HG03469 (cell line): Measurements from ENCODE around the gene PNLIPRP1.

Experiments
- ATAC-seq: cut with Tn5 transposase; IDR thresholded peaks from one replicate; pipeline ENCODE4 v1.9.1; 2021; ENCODE audit warnings: mild to moderate bottlenecking, moderate library complexity, moderate number of reproducible peaks; ENCODE audit not compliant: unreplicated experiment

PNLIPRP1 gene

DNA sequence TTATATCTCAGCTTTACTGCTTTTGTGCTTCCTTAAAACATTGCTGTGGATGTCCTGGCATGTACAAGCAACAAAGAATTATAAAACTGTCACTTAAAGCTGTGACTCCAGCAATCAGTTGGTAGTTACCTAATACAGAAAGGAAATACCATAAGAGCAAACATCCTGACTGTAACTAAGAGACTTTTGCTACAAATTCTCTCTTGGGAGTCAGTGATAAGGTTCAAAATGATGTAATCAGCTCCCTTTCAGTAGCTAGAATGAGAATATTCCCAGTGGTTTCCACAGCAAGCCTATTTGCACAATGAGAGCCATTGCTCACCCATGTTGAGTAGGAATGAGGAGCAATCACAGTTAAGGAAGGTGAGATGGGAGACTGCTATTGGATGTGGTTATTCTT is 7.6 kb downstream of the PNLIPRP1 start:
- no peak for ATAC-seq

DNA sequence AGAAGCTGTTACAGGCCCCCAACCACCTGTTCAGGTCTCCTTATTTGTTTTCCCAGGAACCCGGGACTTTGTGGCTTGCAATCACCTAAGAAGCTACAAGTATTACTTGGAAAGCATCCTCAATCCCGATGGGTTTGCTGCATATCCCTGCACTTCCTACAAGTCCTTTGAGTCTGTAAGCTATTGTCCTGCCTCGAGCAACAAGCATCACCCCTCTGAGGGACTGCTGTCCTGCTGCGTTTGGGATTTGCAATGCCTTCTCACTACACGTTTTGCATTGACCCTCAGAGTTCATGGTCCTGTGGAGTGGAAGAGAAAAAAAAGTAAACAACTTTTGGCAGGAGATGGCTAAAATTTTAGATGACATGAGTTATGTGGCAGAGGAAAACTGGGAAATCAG is 9.2 kb downstream of the PNLIPRP1 start:
- no peak for ATAC-seq

DNA sequence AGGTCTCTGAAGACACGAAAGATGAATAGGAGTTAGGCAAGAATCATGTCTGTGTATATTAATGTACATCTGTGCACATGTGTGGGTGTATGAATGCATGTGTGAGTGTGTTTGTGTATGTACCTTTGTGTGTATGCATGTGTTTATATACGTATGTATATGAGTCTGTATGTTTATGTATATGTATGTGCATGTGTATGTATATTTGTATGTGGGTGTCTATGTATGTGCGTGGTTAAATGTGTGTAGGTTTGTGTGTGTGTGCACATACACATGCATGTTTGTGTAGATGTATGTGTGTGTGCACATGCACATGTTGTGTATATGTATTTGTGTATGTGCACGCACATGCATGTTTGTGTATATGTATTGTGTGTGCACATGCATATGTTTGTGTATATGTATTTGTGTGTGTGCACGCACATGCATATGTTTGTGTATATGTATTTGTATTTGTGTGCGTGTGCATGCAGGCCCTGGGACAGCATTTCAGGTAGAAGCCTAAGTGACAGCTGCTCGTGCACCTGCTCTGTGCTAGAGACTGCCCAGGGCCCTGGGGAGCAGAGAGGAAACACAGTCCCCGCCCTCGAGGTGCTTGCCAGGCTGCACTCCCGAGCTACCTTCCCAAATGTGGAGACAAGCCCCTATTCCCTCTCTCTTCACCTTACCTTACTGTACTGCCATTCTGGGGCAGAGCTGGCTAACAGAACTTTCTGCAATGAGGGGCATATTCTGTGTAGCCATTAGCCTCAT is 12.1 kb downstream of the PNLIPRP1 start:
- ATAC-seq, result no peak

DNA sequence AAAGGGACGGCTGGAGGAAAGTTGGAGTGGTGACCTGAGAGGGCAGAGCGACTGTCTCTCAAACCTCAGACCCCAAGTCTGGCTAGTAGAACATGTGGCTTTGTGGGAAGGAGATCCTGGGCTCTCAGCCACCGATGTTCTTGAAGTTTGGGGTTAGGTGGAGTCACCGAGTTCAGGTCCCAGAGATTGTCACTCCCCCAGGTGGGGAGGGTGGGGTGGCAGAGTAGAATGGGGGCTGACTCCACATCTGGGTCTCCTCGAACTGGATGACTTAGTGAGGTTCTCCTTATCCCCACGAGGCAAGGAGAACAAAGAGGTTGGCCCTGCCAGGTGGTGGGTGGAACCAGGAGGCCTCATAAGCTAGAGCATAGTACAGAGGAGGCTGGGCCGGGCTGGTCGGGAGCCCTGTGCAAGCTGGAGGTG is 15.3 kb downstream of the PNLIPRP1 start:
- no peak for ATAC-seq

DNA sequence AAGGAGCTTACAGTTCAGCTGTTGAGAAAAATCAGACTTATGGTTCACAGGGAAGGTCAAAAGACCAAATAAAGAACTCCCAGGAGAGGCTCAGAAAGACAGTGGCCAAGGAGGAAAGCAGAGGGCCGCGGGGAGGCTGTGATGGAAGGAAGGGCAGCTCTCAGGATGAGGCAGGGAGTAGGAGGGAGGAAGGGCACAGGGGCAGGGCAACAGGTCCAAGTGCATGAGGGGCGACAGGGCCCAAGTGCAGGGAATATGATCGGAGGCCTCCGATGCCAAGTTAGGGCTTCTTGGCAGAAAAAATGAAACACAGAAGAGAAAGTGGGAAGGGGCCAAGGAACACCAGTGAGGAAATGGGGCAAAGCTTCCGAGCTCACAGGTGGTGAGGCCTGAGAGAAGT is 16.6 kb downstream of the PNLIPRP1 start:
- no peak for ATAC-seq

DNA sequence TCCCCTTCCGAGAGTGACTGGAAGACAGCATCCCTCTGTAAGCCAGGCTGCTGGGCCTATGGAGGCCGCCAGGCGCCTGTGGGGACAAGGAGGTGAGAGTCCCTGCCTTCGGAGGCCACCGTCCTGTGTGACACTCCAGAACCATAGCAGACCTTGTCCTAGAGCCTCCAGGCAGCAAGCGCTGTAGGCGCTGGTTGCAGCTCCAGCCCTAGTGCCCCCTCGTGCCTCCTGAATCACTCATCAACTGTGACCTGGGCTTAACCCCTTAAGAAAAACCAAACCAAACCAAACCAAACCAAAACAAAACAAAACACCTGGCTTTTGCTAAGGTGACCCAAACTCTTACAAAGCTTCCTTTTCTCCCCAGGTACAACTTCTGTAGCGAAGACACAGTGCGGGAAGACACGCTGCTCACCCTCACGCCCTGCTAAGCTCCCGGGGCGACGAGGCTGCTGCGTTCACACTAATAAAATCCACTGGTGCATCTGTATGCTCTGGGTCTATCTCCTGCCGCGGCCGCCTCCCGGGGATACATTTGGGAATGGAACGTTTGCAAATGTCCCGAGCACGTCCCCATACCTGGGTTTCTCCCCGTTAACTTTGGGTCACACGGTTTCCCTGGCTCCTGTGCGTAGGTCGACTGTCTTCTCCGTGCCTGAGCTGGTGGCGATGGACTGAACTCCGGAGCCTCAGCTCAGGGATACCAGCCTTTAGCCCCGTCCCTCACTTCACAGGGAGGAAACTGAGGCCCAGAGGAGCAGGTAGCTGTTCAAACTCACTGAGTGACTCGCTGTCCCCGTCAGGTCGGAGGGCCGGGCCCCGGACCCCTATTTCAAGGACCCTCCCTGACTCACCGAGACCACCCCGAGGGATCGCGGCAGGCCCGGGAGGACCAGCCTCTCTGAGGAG is 18.2 kb downstream of the PNLIPRP1 start:
- no peak for ATAC-seq

DNA sequence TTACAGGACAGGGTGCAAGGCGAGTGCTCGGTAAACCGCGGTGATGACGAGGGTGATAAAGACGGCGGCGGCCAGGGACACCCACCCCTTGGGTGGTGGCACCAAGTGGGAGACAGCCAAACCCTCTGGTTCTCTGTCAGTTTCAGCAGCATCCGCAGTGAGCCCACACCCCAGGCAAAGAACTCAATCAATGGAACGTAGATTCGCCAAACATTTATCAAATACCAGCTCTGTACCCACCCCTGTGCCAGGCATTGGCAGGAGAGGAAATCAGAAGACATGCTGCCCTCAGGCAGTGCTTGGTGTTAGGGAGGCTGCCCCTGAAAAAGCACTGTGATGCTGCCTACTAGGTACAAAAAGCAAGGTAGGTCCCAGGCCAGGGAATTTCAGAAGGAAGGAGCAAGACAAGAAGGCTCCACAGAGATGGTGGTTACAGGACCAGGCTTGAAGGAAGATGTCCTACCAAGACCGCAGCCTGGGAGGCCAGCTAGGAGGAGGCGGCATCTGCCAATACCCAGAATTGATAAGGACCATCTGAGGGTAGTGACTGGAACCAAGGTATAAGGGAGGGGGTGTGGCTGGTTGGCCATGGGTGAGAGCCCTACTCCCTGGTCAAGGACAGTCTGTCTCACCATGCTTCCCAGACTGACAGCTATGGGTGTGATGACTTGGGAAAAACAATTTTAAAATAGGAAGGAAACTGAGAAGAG is 19.8 kb downstream of the PNLIPRP1 start:
- no peak for ATAC-seq

DNA sequence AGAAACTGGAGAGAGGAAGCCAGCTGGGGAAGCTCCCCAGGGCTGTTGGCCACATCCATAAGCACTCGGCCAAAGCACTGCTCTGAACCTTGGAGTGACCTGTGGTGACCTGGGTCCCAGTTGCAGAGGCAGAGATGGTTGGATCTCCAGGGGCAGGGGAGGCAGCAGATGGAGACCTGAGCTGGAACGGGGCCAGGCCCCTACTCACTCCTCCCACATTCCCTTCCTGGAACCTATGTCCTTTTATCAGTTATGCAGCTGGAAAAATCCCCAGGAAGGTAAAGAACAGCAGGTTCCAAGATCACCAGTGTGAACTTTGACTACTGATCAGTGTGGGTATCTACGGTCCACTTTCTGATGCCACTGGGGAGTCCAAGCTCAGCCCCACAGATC is 20.4 kb downstream of the PNLIPRP1 start:
- ATAC-seq, result no peak

DNA sequence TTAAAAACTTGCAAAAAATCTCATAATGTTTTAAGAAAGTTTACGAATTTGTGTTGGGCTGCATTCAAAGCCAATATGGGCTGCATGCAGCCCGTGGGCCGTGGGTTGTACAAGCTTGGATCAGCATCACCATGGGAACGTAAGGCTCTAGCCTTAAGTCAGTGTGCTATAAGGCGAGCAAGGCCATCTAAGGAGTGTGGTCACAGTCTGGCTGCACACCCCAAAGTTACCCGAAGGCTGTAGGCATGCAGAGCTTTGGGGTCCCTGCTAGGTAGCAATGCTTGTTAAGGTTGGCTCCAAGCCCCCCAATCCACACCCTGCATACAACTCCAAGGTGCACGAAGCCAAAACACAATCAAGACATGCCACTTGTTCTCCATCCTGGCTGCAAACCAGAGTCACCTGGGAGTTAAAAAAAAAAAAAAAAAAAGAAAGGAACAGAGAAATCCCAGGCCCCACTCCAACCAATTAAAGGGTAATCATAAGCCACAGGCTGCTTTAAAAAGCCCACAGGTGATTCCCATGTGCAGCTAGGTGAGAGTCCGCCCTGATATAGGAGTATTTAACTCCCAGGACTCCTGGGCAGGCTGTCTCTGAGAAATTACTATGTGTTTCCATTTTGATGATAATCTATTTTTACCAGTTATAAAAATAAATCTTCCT is 21.5 kb downstream of the PNLIPRP1 start:
- no peak for ATAC-seq

DNA sequence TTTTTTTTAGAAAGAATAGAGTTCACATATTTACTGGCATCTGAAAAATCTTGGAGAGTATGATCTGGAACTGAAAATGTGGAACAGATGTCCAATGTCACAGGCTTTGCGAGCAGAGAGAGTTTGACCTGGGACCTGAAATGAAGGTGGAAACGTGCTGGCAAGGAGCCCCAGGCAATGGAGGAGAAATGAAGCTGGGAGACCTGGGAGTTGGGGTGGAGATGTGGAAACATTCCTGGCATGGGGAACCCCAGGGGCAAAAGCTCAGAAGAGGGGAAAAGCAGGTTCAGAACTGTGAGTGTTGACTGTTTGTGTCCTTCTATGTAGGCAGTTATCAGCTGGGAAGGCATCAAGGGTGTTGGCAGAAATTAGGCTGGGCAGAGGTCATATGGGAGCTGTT is 22.7 kb downstream of the PNLIPRP1 start:
- ATAC-seq, result no peak

DNA sequence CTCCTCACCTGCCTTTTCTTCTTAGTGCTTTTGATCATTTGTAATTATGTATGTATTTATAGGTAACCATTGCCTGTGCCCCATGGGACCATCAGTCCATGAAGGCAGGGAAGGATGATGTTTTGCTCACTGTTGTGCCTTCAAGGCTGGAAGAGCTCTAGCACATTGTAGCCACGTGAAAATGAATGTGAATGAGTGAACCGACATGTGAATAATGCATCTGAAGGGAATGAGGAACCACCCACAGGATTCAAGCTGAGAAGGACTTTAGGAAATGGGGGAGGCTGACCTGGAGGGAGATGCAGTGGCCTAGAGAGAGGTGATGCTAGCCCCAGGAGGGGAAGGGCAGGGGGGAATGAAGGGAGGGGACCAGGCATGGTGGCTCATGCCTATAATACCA is 24.0 kb downstream of the PNLIPRP1 start:
- no peak for ATAC-seq

DNA sequence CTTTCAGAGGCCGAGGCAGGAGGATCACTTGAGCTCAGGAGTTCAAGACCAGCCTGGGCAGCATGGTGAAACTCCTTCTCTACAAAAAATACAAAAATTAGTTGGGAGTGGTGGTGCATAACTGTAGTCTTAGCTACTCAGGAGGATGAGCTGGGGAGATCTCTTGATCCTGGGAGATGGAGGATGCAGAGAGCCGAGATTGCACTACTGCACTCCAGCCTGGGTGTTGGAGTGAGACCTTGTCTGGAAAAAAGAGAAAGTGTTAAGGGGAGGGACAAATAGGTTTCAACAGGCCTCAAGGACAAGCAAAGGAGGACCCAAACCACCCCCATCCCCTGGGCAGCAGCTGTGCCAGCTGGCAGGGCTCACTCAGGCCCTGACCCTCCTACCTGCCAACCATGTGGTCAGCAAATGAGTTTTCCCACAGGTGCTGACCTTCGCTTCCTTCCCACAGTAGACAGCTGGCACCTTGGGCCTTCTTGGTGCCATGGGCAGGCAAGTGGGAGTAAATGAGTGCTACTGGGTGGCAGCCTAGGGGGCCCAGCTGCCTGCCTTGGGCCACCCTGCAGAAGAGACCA is 24.5 kb downstream of the PNLIPRP1 start:
- no peak for ATAC-seq

DNA sequence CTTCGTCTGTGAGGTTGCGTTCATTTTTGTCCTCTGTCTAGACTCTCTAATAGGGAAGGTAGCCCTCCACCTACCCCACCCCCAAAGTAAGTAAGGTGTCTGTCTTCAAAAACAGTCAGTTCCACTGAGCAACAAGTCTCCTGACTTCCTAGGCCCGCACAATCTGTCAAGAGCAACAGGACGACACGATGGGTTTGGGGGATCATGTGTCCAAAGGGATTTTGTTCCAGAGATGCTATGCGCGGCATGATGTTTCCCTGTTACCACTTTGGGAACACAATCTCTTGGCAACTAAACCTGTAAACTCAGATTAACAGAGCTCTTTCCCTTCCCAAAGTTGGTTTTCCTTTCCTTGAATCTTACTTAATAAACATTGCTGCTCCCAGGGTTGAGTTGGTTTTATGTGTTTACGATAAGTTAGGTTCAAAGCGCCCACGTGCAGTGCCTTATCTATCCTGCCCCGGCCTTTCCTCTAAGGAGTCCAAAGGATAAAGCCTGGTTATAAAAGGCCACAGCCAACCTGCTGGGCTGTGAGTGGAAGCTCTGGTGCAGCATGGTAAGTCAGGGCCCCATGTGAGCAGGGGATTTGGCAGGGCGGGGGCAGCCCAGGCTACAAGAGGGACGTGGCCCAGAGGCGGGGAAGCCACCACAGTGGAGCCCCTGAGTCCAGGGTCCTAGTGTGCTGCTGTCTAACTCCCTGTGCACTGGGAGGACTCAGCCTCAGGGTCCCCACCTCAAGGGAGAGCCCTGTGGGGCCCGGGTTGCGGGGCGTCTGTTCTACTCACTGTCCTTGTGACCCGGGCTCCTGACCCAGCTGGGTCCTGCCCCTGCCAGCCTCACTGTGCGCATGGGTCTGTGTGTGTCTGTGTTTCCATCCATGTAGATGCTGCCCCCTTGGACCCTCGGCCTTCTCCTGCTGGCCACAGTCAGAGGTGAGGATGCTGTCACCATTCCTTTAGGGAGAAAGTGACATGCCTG is 30.0 kb downstream of the PNLIPRP1 start, which contains the start of gene PNLIPRP2:
Gene PNLIPRP2, plus strand, starts transcription at position 531 of the 978 bp plus-strand sequence.
- no peak for ATAC-seq

DNA sequence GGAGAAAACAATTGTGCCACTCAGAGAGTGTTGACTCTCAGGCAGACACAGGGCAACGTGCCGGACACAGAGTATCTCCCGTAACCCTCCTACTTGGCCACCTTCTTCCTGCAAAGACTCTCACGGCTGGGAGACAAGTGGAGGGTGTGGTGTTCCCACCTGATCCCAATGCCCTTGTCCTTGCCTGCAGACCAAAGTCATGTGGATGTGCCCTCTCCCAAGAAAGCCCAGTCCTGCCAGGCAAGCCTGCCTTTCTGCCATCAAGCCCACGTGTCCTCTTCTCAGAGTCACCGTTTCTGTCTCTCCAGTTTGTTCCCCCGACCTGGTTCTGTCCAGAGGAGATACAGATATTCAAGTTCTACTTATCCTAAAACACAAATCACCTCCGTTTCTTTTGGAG is 30.7 kb downstream of the PNLIPRP1 start:
- ATAC-seq, result no peak

DNA sequence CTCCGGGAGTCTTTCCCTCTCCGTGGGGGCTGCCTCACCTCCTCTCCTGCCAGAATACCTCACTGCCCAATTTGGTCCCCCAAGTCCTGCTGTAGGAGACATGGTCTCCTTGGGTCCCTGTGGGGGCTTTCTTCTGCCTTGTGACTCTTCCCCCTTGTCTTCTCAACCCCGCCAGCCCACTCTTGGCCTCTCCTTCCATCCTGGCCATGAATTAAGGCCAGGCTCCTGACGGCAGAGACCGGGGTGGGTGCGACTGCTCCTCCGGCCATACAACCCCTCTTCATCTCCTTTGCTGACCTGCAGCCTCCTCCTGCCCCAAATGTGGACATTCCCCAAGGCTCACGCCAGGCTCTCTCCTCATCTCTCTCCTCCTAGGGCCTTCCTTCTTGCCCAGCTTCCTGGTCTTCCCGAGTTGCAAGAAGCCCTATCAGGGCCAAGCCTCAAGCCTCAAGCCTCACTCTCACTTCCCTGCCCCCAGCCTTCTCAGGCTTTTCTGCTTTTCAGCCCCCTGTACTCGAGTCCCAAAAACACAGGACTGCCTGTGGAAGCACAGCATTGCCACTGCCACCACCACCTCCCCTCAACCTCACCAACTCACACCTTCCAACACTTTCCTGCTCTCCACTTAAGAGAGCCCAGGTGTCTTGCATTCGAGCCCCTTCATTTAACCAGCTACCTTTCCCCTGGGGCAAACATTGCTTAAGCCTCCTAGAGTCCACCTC is 31.3 kb downstream of the PNLIPRP1 start:
- no peak for ATAC-seq

DNA sequence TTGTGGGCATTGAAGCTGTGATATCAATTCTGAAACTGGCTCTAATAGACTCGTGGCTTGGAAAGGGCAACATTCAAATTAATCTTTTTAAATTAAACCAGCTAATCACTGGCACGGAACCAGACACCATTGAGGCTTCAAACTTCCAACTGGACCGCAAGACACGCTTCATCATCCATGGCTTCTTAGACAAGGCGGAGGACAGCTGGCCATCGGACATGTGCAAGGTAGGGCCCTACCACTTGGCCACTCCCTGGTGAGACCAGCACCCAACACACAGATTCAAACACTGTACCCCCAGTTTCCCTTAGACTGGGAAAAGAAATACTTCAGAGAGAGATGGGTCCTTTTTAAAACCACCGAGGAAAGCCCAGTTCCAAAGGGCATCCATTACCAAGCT is 35.1 kb downstream of the PNLIPRP1 start:
- ATAC-seq, result no peak

DNA sequence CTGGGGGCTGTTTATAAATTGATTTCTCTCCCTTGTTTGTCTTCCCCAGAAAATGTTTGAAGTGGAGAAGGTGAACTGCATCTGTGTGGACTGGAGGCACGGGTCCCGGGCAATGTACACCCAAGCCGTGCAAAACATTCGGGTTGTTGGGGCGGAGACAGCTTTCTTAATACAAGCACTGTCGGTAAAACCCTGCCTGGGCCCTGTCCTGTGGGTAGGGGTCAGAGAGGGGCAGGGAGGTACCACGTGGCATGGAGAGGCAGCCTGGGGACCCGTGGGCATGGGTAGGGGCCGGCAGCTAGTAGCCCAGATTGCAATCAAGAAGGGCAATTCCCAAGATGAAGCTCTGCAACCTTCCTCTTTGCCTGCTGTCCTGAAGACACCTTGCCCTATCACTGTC is 36.1 kb downstream of the PNLIPRP1 start:
- no peak for ATAC-seq

DNA sequence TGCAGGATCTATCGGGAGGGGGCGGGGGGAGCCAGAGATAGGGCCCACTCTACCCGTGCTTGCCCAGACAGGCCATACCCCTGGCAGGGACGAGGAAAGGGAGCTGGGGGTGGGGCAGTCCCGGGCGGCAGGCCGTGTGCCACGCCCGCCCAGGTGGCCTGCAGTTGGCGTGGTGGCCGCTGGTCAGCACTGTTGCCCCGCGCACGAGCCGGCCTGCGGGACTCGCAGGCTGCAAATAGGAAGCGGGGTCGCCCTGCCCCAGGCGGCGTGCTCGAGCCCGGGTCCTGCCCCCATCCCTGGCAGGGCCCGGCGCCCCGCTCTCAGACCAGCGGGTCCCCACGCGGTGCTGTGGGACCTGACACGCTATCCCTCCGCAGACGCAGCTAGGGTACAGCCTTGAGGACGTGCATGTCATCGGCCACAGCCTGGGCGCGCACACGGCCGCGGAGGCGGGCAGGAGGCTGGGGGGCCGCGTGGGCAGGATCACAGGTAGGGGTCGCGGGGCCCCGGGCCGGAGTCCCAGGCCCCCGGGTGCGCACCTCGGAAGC is 36.7 kb downstream of the PNLIPRP1 start:
- ATAC-seq, result no peak
